C4-2B (cell line): ENCODE data around the gene XAGE3.
"Not testable (repeated sequence)": the region's sequence is repeated elsewhere in the genome, so short reads cannot be mapped to it uniquely, and the experiment has no call there.

Experiments
- H3K27ac ChIP-seq: fragments of 450-650 bp; 2 replicates; pipeline ENCODE4 v1.5.1; 2017
- CTCF ChIP-seq: fragments of 450-650 bp; conservative IDR thresholded peaks from 2 replicates; pipeline ENCODE4 v1.5.1; 2017; ENCODE audit warnings: mild to moderate bottlenecking
- ZFX ChIP-seq: fragments of 450-650 bp; IDR thresholded peaks from 2 replicates; pipeline ENCODE4 v1.6.1; 2017

Gene XAGE3

GRCh38 chrX:52867610-52868348 lies at the start of gene XAGE3:
Gene XAGE3 (minus strand): TSS chrX:52868083. CDS start chrX:52867133, 950 bp downstream.
- no peak for TF ChIP-seq ZFX
- no peak for TF ChIP-seq CTCF

GRCh38 chrX:52914704-52915103 lies 46.8 kb upstream of the XAGE3 start:
- H3K27ac ChIP-seq = not testable (repeated sequence)

More at GRCh38 chrX:52867610-52868348, at the start of gene XAGE3:
- no peak within 1 kb of the TSS for H3K27ac ChIP-seq

- H3K27ac ChIP-seq = not testable (repeated sequence)
Observed at GRCh38 chrX:52913681-52914080, 45.8 kb upstream of the XAGE3 start.

- not testable (repeated sequence) for H3K27ac ChIP-seq
Observed at GRCh38 chrX:52909313-52909969, 41.6 kb upstream of the XAGE3 start.

- not testable (repeated sequence) for H3K27ac ChIP-seq
Observed at GRCh38 chrX:52907900-52908299, 40.0 kb upstream of the XAGE3 start.

GRCh38 chrX:52907137-52907536 lies 39.3 kb upstream of the XAGE3 start:
- not testable (repeated sequence) for H3K27ac ChIP-seq

- H3K27ac ChIP-seq = not testable (repeated sequence)
Observed at GRCh38 chrX:52906072-52906471, 38.2 kb upstream of the XAGE3 start.

GRCh38 chrX:52905531-52905930 lies 37.6 kb upstream of the XAGE3 start:
- not testable (repeated sequence) for H3K27ac ChIP-seq

- H3K27ac ChIP-seq = not testable (repeated sequence)
Observed at GRCh38 chrX:52896855-52897709, 29.2 kb upstream of the XAGE3 start, which contains the start of gene FAM156B. Gene FAM156B (plus strand): TSS chrX:52897330. CDS start chrX:52907226, 9,896 bp downstream.

- H3K27ac ChIP-seq = not testable (repeated sequence)
Observed at GRCh38 chrX:52896438-52896837, 28.6 kb upstream of the XAGE3 start.

GRCh38 chrX:52888090-52888489 lies 20.2 kb upstream of the XAGE3 start:
- not testable (repeated sequence) for H3K27ac ChIP-seq

GRCh38 chrX:52887459-52887858 lies 19.6 kb upstream of the XAGE3 start:
- H3K27ac ChIP-seq = not testable (repeated sequence)

GRCh38 chrX:52876386-52876785 lies 8.5 kb upstream of the XAGE3 start:
- not testable (repeated sequence) for H3K27ac ChIP-seq

- not testable (repeated sequence) for H3K27ac ChIP-seq
Observed at GRCh38 chrX:52875436-52875835, 7.6 kb upstream of the XAGE3 start.

GRCh38 chrX:52874661-52875060 lies 6.8 kb upstream of the XAGE3 start:
- TF ChIP-seq CTCF (no peak), ZFX (no peak)
- no peak overlapping the region for H3K27ac ChIP-seq

- not testable (repeated sequence) for H3K27ac ChIP-seq
Observed at GRCh38 chrX:52873825-52874224, 5.9 kb upstream of the XAGE3 start.
